Sigmoid colon (tissue), 4 donors: ENCODE data around the gene REC8.

ENCODE experiments used
- EP300 ChIP-seq, 4 donors: sonication (generic); formaldehyde crosslinking; IDR thresholded peaks; one replicate each; pipeline ENCODE4 v1.6.1; 2017; ENCODE audit warnings: antibody characterized with exemption in 4 of 4
- POLR2A ChIP-seq, 2 donors: fragments of 450-650 bp; IDR thresholded peaks; one replicate each; pipeline ENCODE4 v1.6.1; 2016; ENCODE audit warnings: antibody characterized with exemption in 2 of 2, mild to moderate bottlenecking in 2 of 2, moderate library complexity in 2 of 2
- POLR2AphosphoS5 ChIP-seq, 4 donors: sonication (generic); formaldehyde crosslinking; IDR thresholded peaks; one replicate each; pipeline ENCODE4 v1.6.1; 2017; ENCODE audit warnings: antibody characterized with exemption in 4 of 4
- TF ChIP-seq, protein P1 (sequence below), 4 experiments: fragments of 450-650 bp in 3 of 4; fragments of 200-600 bp in 1 of 4; IDR thresholded peaks; one replicate each; pipeline ENCODE4 v1.5.1; 2016 to 2019; ENCODE audit warnings: antibody characterized with exemption in 4 of 4, mild to moderate bottlenecking in 3 of 4, moderate library complexity in 2 of 4

DNA sequence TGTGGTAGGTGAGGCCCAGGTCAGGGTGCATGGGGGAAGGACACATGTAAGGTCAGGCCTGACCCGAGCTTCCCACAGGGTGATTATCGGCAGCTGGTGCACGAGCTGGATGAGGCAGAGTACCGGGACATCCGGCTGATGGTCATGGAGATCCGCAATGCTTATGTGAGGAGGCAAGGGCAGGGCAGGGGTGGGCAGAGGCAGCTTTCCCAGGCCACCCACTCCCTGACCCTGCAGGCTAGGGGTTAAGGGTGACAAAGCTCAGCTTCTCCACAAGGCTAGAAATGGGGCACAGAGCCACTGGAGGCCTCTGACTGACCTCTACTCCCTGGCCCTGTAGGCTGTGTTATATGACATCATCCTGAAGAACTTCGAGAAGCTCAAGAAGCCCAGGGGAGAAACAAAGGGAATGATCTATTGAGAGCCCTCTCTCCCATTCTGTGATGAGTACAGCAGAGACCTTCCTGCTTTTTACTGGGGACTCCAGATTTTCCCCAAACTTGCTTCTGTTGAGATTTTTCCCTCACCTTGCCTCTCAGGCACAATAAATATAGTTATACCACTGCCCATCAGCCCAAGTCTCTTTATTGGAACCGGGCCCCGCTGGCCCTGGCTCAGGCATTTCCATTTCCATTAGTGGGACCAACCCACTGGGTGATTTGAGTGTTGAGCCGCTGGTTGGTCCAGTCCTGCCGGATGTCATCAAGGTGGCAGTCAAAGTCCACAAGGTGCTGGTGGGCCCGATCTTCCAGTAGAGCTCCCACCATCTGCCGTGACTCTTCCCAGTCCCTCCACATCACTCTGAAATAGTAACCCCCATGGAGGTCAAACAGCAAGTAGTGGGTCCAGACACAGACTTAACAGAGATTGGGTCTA is 33.2 kb upstream of the REC8 start:
- TF ChIP-seq, protein P1, sequence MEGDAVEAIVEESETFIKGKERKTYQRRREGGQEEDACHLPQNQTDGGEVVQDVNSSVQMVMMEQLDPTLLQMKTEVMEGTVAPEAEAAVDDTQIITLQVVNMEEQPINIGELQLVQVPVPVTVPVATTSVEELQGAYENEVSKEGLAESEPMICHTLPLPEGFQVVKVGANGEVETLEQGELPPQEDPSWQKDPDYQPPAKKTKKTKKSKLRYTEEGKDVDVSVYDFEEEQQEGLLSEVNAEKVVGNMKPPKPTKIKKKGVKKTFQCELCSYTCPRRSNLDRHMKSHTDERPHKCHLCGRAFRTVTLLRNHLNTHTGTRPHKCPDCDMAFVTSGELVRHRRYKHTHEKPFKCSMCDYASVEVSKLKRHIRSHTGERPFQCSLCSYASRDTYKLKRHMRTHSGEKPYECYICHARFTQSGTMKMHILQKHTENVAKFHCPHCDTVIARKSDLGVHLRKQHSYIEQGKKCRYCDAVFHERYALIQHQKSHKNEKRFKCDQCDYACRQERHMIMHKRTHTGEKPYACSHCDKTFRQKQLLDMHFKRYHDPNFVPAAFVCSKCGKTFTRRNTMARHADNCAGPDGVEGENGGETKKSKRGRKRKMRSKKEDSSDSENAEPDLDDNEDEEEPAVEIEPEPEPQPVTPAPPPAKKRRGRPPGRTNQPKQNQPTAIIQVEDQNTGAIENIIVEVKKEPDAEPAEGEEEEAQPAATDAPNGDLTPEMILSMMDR (IDR thresholded peaks at IDR 0.05): no peak
- no peak for TF ChIP-seq EP300 (IDR thresholded peaks at IDR 0.05)
- TF ChIP-seq POLR2AphosphoS5 (IDR thresholded peaks at IDR 0.05): no peak
- TF ChIP-seq POLR2A (IDR thresholded peaks at IDR 0.05): no peak
